AG09319 (cell line): ENCODE results near the gene DYNAP.

Experiments
- DNase-seq: peaks from one replicate; pipeline ENCODE4 v3.0.0-alpha.2; 2010; ENCODE audit warnings: low read depth; ENCODE audit errors: extremely low read depth
- CTCF ChIP-seq: IDR thresholded peaks from 2 replicates; pipeline ENCODE4 v1.5.1; 2011; ENCODE audit warnings: low read depth, mild to moderate bottlenecking, inconsistent platforms, low read length, moderate library complexity

DYNAP gene

DNA sequence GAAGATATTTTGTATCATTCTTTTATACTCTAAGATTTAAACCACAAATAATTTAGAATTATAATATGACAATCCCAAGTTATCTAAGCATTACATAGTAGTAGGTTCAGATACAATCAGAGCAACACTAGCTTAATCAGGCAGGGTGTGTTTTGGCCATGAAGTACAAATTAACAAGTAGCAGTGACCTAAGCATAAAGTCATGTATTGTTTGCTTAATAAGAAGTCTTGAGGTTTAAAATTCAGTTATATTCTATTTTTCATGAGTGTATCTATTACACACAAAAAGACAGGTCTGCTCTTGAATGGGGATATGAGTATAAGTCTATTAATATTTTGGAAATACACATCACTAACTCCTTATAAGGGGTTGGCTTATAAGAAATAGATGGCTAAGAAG is 39.9 kb downstream of the DYNAP start:
- TF ChIP-seq CTCF: no peak

GRCh38 chr18:54636217-54636616 is 45.2 kb downstream of the DYNAP start:
- no peak for TF ChIP-seq CTCF
- DNase-seq: no peak

More for the DNA sequence above, 39.9 kb downstream of the DYNAP start:
- no peak for DNase-seq

GRCh38 chr18:54641734-54642133 is 50.7 kb downstream of the DYNAP start:
- no peak for DNase-seq
- no peak for TF ChIP-seq CTCF

GRCh38 chr18:54647176-54647575 is 56.1 kb downstream of the DYNAP start:
- no peak; the same call in 1 of the 2 replicates for TF ChIP-seq CTCF
- DNase-seq: no peak
